PC-3 (cell line): ENCODE results near the gene MED13L. TPM values are rescaled to one million over a fixed set of nuclear protein-coding genes. Genes with fewer than 3 reads are reported as not detected.
A peak's percentile ranks its signal among the peaks of the same experiment; 100 is the strongest.

ENCODE experiments used
- ATAC-seq: fragments of 200-7000 bp; cut with Tn5 transposase; 2 replicates; pipeline ENCODE4 v1.9.1; 2020; ENCODE audit warnings: mild to moderate bottlenecking, moderate library complexity
- BruUV-seq: library from RNA; stranded (reverse); fragments of 400-500 nt; replicated peaks from 2 replicates; lab custom pipeline; 2021; lab: Mats Ljungman, UMichigan
- CTCF ChIA-PET: fragments of 300-600 bp; sonication (Branson Sonifier 250); formaldehyde crosslinking; loops from one replicate; lab custom pipeline; 2022; ENCODE audit warnings: antibody characterized with exemption; lab: Charles Lee
- POLR2A ChIA-PET: fragments of 300-600 bp; sonication (Branson Sonifier 250); formaldehyde crosslinking; loops from one replicate; lab custom pipeline; 2022; ENCODE audit warnings: antibody characterized with exemption; ENCODE audit not compliant: unreplicated experiment; lab: Charles Lee
- DNase-seq: peaks from one replicate; pipeline ENCODE4 v3.0.0-alpha.2; 2015
- H2AFZ ChIP-seq: fragments of 300-600 bp; sonication (generic); 2 replicates; pipeline ENCODE4 v1.6.0; 2016; ENCODE audit warnings: antibody characterized with exemption, low read length
- H3F3A ChIP-seq: fragments of 300-600 bp; sonication (generic); one replicate; pipeline ENCODE4 v1.6.0; 2017; ENCODE audit warnings: antibody characterized with exemption, low read length, control low read depth, mild to moderate bottlenecking; ENCODE audit not compliant: unreplicated experiment
- H3K27ac ChIP-seq: fragments of 300-600 bp; sonication (generic); 2 replicates; pipeline ENCODE4 v1.5.1; 2016; ENCODE audit warnings: mild to moderate bottlenecking, low read length
- H3K27me3 ChIP-seq: fragments of 300-600 bp; sonication (generic); 2 replicates; pipeline ENCODE4 v1.6.1; 2016; ENCODE audit warnings: low read length, mixed read lengths
- H3K36me3 ChIP-seq: fragments of 300-600 bp; sonication (generic); 2 replicates; pipeline ENCODE4 v1.6.1; 2016; ENCODE audit warnings: low read depth, mixed run types, low read length, mixed read lengths
- H3K4me1 ChIP-seq: fragments of 300-600 bp; sonication (generic); 2 replicates; pipeline ENCODE4 v1.5.1; 2016; ENCODE audit warnings: low read length; ENCODE audit not compliant: insufficient read depth
- H3K4me2 ChIP-seq: fragments of 300-600 bp; sonication (generic); 2 replicates; pipeline ENCODE4 v1.6.0; 2016; ENCODE audit warnings: low read length
- H3K4me3 ChIP-seq: fragments of 300-600 bp; sonication (generic); 2 replicates; pipeline ENCODE4 v1.5.1; 2016; ENCODE audit warnings: mild to moderate bottlenecking, low read length, mixed read lengths
- H3K79me2 ChIP-seq: fragments of 300-600 bp; sonication (generic); 2 replicates; pipeline ENCODE4 v1.6.1; 2017; ENCODE audit warnings: low read length, mixed read lengths
- H3K9ac ChIP-seq: fragments of 300-600 bp; sonication (generic); 2 replicates; pipeline ENCODE4 v1.6.0; 2016; ENCODE audit warnings: mild to moderate bottlenecking, low read length
- H3K9me2 ChIP-seq: fragments of 300-600 bp; sonication (generic); replicated peaks from 2 replicates; pipeline ENCODE4 v1.6.1; 2016; ENCODE audit warnings: mixed run types, low read length, mixed read lengths
- H3K9me3 ChIP-seq: fragments of 300-600 bp; sonication (generic); 2 replicates; pipeline ENCODE4 v1.6.1; 2016; ENCODE audit warnings: low read length, mixed read lengths
- H4K20me1 ChIP-seq: fragments of 300-600 bp; sonication (generic); 2 replicates; pipeline ENCODE4 v1.6.1; 2016; ENCODE audit warnings: low read length, mixed read lengths
- EZH2 ChIP-seq: fragments of 300-600 bp; sonication (generic); IDR thresholded peaks from one replicate; pipeline ENCODE4 v1.6.1; 2017; ENCODE audit warnings: antibody characterized with exemption, mild to moderate bottlenecking, low read length; ENCODE audit not compliant: unreplicated experiment
- EZH2phosphoT487 ChIP-seq: fragments of 300-600 bp; sonication (generic); IDR thresholded peaks from 2 replicates; pipeline ENCODE4 v1.6.1; 2018; ENCODE audit warnings: mild to moderate bottlenecking, antibody characterized with exemption, low read length, borderline replicate concordance
- intact Hi-C: fragments of 100-400 bp; cut with micrococcal nuclease; formaldehyde crosslinking; loops from 2 replicates; pipeline ENCODE4 v1.9.0; 2023
- total RNA-seq: library from RNA; depleted of rRNA; stranded (reverse); fragments of >200 nt; gene quantifications from 2 replicates; pipeline ENCODE4 v1.2.3, GENCODE V29; 2014
- TF ChIP-seq, protein P1 (sequence below): fragments of 300-600 bp; sonication (generic); conservative IDR thresholded peaks from 2 replicates; pipeline ENCODE4 v1.5.1; 2017; ENCODE audit warnings: antibody characterized with exemption, low read depth, mild to moderate bottlenecking, low read length

Gene MED13L
- total RNA-seq, 1 experiment from 2014 or later, result 61.2 TPM

DNA sequence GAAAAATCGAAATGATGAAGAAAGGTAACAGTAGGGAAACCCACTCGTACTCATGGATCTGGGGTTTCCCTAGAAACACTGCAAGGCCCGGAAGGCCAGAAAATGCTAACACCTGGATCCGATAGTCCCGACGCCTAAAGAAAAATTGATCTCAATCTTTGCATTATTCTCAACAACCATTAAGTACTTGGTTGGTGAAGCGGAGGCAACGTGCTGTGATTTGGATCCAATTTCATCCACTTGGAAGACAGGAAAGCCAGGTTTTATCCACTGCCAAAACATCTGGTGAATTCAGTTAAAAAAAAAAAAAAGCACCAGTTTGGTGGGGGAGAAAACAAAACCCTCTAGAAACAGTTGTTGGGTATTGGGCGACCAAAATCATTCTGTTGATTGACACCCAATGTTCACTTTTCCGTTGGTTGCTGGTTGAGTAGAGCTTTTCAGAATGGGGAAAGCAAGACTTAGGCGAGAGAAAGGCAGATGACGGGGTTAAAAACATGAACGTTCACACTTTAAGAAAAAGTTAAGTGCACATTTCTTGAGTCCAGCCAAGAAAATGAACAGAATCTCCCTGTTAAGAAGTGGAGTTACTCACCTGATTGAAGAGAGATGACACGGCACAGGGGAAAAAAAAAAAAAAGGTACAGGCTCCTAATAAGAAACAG lies 41.9 kb upstream of the MED13L start:
- no peaks in the 10 kb centered on the region for H3K79me2 ChIP-seq
- peaks cover 40% of the 10 kb centered on the region for H3K4me1 ChIP-seq
- peaks cover 6% of the 10 kb centered on the region for H3F3A ChIP-seq
- DNase-seq, result peak; percentile 20
- H4K20me1 ChIP-seq, result no peaks in the 10 kb centered on the region
- H2AFZ ChIP-seq, result peak overlapping the region; percentile 63
- ChIA-PET CTCF (no interaction called here), POLR2A (interaction anchor here (0.6 kb wide), 1 partner anchor 94 kb away, joined by 3 read pairs; no protein-coding TSS in a partner anchor)
- H3K9ac ChIP-seq, result peak overlapping the region; percentile 81
- no peak for ATAC-seq
- H3K4me2 ChIP-seq, result peak overlapping the region; percentile 91
- intact Hi-C loops, result no loop called here
- H3K36me3 ChIP-seq, result no peaks in the 10 kb centered on the region
- H3K9me3 ChIP-seq, result no peaks in the 10 kb centered on the region
- no peaks in the 10 kb centered on the region for H3K9me2 ChIP-seq
- TF ChIP-seq EZH2, result no peak
- no peak for TF ChIP-seq EZH2phosphoT487
- TF ChIP-seq, protein P1, sequence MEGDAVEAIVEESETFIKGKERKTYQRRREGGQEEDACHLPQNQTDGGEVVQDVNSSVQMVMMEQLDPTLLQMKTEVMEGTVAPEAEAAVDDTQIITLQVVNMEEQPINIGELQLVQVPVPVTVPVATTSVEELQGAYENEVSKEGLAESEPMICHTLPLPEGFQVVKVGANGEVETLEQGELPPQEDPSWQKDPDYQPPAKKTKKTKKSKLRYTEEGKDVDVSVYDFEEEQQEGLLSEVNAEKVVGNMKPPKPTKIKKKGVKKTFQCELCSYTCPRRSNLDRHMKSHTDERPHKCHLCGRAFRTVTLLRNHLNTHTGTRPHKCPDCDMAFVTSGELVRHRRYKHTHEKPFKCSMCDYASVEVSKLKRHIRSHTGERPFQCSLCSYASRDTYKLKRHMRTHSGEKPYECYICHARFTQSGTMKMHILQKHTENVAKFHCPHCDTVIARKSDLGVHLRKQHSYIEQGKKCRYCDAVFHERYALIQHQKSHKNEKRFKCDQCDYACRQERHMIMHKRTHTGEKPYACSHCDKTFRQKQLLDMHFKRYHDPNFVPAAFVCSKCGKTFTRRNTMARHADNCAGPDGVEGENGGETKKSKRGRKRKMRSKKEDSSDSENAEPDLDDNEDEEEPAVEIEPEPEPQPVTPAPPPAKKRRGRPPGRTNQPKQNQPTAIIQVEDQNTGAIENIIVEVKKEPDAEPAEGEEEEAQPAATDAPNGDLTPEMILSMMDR, result no peak
- H3K27me3 ChIP-seq, result no peaks in the 10 kb centered on the region
- BruUV-seq, result no TSS peak
- H3K4me3 ChIP-seq, result peak overlapping the region; percentile 47
- peak overlapping the region; percentile 96 for H3K27ac ChIP-seq

DNA sequence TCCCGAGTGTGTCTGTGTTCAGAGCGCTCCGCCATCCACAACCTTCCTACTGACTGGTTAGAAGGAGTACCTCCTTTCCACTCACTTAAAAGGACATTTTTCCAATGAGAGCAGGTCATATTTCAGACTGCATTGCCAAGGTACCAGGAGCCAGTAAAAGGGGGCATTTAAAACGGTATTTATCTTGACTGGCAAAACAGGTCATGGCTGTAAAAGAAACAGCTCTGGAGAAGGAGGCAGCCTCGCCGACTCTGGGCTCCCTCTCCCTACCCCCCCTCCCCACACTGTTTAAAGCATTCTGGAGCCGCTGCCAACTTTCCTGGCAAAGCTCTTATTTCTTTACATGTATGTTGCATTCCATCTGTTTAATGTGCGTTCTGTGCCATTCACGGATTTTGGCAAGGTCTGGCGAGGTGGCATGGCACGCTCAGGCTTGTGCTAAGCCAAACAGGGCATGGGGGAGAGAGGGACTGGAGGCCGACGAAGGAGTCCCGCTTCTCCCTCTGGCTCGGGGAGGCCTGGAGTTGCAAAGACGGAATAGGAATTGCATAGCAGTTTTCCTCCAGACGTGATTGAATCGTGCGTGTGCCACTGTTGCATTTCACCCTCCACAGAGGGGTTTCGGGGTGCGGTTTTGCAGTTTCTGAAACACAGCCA lies 41.2 kb upstream of the MED13L start:
- peak overlapping the region; percentile 96 for H3K27ac ChIP-seq
- no peaks in the 10 kb centered on the region for H3K9me3 ChIP-seq
- H3K36me3 ChIP-seq, result no peaks in the 10 kb centered on the region
- H3K4me2 ChIP-seq, result peak overlapping the region; percentile 91
- ChIA-PET CTCF (no interaction called here), POLR2A (interaction anchor here (0.6 kb wide), 2 partner anchors 66 to 93 kb away, joined by 3 to 5 read pairs; no protein-coding TSS in a partner anchor)
- H3K79me2 ChIP-seq, result no peaks in the 10 kb centered on the region
- H4K20me1 ChIP-seq, result no peaks in the 10 kb centered on the region
- H3K9me2 ChIP-seq, result no peaks in the 10 kb centered on the region
- H2AFZ ChIP-seq, result peak overlapping the region; percentile 81
- peaks cover 6% of the 10 kb centered on the region for H3F3A ChIP-seq
- DNase-seq, result peak; percentile 31
- H3K4me1 ChIP-seq, result peaks cover 40% of the 10 kb centered on the region
- no TSS peak for BruUV-seq
- H3K27me3 ChIP-seq, result no peaks in the 10 kb centered on the region
- peak; percentile 9 for ATAC-seq
- H3K4me3 ChIP-seq, result peak overlapping the region; percentile 59
- H3K9ac ChIP-seq, result peak overlapping the region; percentile 81
- intact Hi-C loops, result no loop called here
- TF ChIP-seq EZH2 (no peak), EZH2phosphoT487 (no peak)
- TF ChIP-seq, protein P1, result no peak
